Astrocyte (in vitro differentiated cells and primary cell): ENCODE measurements around the gene APC2. TPM values are rescaled to one million over a fixed set of nuclear protein-coding genes. Genes with fewer than 3 reads are reported as not detected.

Experiments
- DNase-seq: peaks from one replicate; pipeline ENCODE4 v3.0.0-alpha.2; 2010; ENCODE audit warnings: low read depth
- FAIRE-seq: peaks from 2 replicates; lab custom pipeline; 2011; peaks lifted over from hg19 to GRCh38; lab: Jason Lieb, UNC
- H2AFZ ChIP-seq: 2 replicates; pipeline ENCODE4 v1.6.0; 2012; ENCODE audit warnings: low read depth, low read length, inconsistent platforms
- H3K27ac ChIP-seq: 2 replicates; pipeline ENCODE4 v1.5.1; 2011; ENCODE audit warnings: low read depth, low read length, inconsistent platforms
- H3K27me3 ChIP-seq: 2 replicates; pipeline ENCODE4 v1.6.0; 2011; ENCODE audit warnings: low read length, inconsistent platforms; ENCODE audit not compliant: insufficient read depth
- H3K36me3 ChIP-seq: 2 replicates; pipeline ENCODE4 v1.5.1; 2011; ENCODE audit warnings: low read length, inconsistent platforms; ENCODE audit not compliant: insufficient read depth
- H3K4me1 ChIP-seq: 2 replicates; pipeline ENCODE4 v1.5.1; 2011; ENCODE audit warnings: low read length, inconsistent platforms; ENCODE audit not compliant: insufficient read depth
- H3K4me2 ChIP-seq: 2 replicates; pipeline ENCODE4 v1.6.0; 2012; ENCODE audit warnings: low read length, inconsistent platforms
- H3K4me3 ChIP-seq: 2 replicates; pipeline ENCODE4 v1.5.1; 2011; ENCODE audit warnings: low read depth, mild to moderate bottlenecking, low read length, inconsistent platforms; ENCODE audit not compliant: insufficient read depth
- H3K79me2 ChIP-seq: 2 replicates; pipeline ENCODE4 v1.6.0; 2012; ENCODE audit warnings: mild to moderate bottlenecking, low read length, inconsistent platforms; ENCODE audit not compliant: insufficient read depth
- H3K9ac ChIP-seq: 2 replicates; pipeline ENCODE4 v1.6.0; 2012; ENCODE audit warnings: mild to moderate bottlenecking, low read length, inconsistent platforms
- H3K9me3 ChIP-seq: 2 replicates; pipeline ENCODE4 v1.5.1; 2012; ENCODE audit warnings: low read depth, mild to moderate bottlenecking, low read length, inconsistent platforms; ENCODE audit not compliant: insufficient read depth
- H4K20me1 ChIP-seq: 2 replicates; pipeline ENCODE4 v1.6.0; 2012; ENCODE audit warnings: low read length, inconsistent platforms; ENCODE audit not compliant: insufficient read depth
- H3K27ac Mint-ChIP-seq: one replicate; pipeline ENCODE4 v1.8.0; 2021; ENCODE audit warnings: mild to moderate bottlenecking, mixed read lengths; ENCODE audit not compliant: unreplicated experiment
- H3K27me3 Mint-ChIP-seq: one replicate; pipeline ENCODE4 v1.8.0; 2021; ENCODE audit warnings: low read depth, mixed read lengths; ENCODE audit not compliant: unreplicated experiment
- H3K36me3 Mint-ChIP-seq: one replicate; pipeline ENCODE4 v1.8.0; 2021; ENCODE audit warnings: low read depth, mixed read lengths; ENCODE audit not compliant: unreplicated experiment
- H3K4me1 Mint-ChIP-seq: one replicate; pipeline ENCODE4 v1.8.0; 2021; ENCODE audit warnings: low read depth, mixed read lengths; ENCODE audit not compliant: unreplicated experiment
- H3K4me3 Mint-ChIP-seq: one replicate; pipeline ENCODE4 v1.8.0; 2021; ENCODE audit warnings: mild to moderate bottlenecking, moderate library complexity, mixed read lengths; ENCODE audit not compliant: unreplicated experiment
- H3K9me3 Mint-ChIP-seq: one replicate; pipeline ENCODE4 v1.8.0; 2021; ENCODE audit warnings: mild to moderate bottlenecking, mixed read lengths; ENCODE audit not compliant: unreplicated experiment
- CTCF ChIP-seq: IDR thresholded peaks from 2 replicates; pipeline ENCODE4 v1.5.1; 2011; ENCODE audit warnings: low read depth, mild to moderate bottlenecking, inconsistent platforms, low read length, moderate library complexity; ENCODE audit not compliant: insufficient read depth
- EZH2 ChIP-seq: IDR thresholded peaks from 2 replicates; pipeline ENCODE4 v1.6.1; 2012; ENCODE audit warnings: mild to moderate bottlenecking, low read length, inconsistent platforms; ENCODE audit not compliant: insufficient read depth
- total RNA-seq: library from RNA; stranded (reverse); gene quantifications from 2 replicates; pipeline ENCODE4 v1.2.1, GENCODE V29; 2021

APC2 gene
- total RNA-seq, 1 donor from 2014 or later = 7.1 TPM

- Histone ChIP-seq H3K36me3 (no peaks in the 10 kb centered on the region), H3K9ac (no peak overlapping the region), H3K4me1 (peaks cover 12% of the 10 kb centered on the region), H3K27ac (no peak overlapping the region), H2AFZ (no peak overlapping the region), H3K4me3 (no peak overlapping the region), H3K27me3 (peaks cover 5% of the 10 kb centered on the region), H3K4me2 (no peak overlapping the region), H3K79me2 (peaks cover 3% of the 10 kb centered on the region), H4K20me1 (peaks cover 63% of the 10 kb centered on the region), H3K9me3 (no peaks in the 10 kb centered on the region)
- Mint-ChIP-seq H3K36me3 (no peaks in the 10 kb centered on the region), H3K4me1 (no peaks in the 10 kb centered on the region), H3K27me3 (peaks cover 2% of the 10 kb centered on the region), H3K4me3 (no peak overlapping the region), H3K9me3 (peaks cover 3% of the 10 kb centered on the region), H3K27ac (peak overlapping the region; percentile 41)
- TF ChIP-seq EZH2 (peak; percentile 10), CTCF (no peak)
- DNase-seq (no peak), FAIRE-seq (no peak)
These were observed 21.7 kb downstream of the APC2 start for GRCh38 chr19:1471515-1472160.

GRCh38 chr19:1472231-1473084 is 22.5 kb downstream of the APC2 start:
- Histone ChIP-seq H3K4me2 (no peak overlapping the region), H3K36me3 (no peaks in the 10 kb centered on the region), H3K4me3 (no peak overlapping the region), H4K20me1 (peaks cover 68% of the 10 kb centered on the region), H3K9ac (no peak overlapping the region), H2AFZ (no peak overlapping the region), H3K27me3 (peaks cover 5% of the 10 kb centered on the region), H3K27ac (no peak overlapping the region), H3K4me1 (peaks cover 12% of the 10 kb centered on the region), H3K9me3 (no peaks in the 10 kb centered on the region), H3K79me2 (peaks cover 8% of the 10 kb centered on the region)
- Mint-ChIP-seq H3K36me3 (no peaks in the 10 kb centered on the region), H3K4me1 (peaks cover 4% of the 10 kb centered on the region), H3K27ac (peak overlapping the region; percentile 62), H3K4me3 (no peak overlapping the region), H3K9me3 (peaks cover 3% of the 10 kb centered on the region), H3K27me3 (peaks cover 2% of the 10 kb centered on the region)
- FAIRE-seq (no peak), DNase-seq (no peak)
- TF ChIP-seq CTCF (no peak), EZH2 (no peak)
